Measurements from ENCODE around the gene MEGF6. TPM values are rescaled to one million over a fixed set of nuclear protein-coding genes. Genes with fewer than 3 reads are reported as not detected.

Gene MEGF6
- total and polyA plus RNA-seq, 2 of the 8 experiments (the other 6 are each of a cell fraction or from before 2014, with no cell fraction given) = 4.1 to 14.8 TPM

DNA sequence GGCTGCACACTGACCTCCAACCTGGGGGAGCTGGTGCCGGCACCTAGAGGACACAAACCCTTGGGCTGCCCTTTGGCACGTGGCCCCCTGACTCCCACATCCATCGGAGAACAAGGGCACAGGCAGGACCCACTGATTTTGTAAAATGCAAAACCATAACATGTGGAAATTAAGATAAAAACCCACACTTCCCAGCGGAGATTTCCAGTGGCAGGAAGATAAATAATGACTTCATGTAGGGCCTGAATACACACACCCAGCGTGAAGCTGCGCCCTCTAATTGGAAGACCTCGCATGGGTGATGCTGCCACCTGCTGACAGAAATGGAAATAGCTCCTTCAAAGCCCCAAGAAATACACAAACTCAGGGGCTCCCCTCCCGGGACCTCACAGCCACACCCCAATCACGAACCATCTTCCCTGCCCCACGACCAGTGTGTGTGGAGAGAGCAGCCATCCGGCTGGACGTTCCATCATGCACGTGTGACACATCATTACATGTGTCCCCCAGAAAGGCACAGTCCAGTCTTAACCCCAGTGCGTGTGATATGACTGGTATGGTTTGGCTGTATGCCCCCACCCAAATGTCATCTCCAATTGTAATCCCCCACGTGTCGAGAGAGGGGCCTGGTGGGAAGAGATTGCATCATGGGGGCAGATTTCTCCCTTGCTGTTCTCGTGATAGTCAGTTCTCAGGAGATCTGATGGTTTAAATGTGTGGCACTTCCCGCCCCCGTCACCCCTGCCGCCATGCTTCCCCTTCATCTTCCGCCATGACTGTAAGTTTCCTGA is 7.8 kb upstream of the MEGF6 start (continued):
- TF ChIP-seq SAP30 (IDR thresholded peaks at IDR 0.05; ENCODE audit: insufficient read depth, insufficient replicate concordance, low read length) (no peak), SIN3A (conservative IDR thresholded peaks at IDR 0.05 in 1 of 2, IDR thresholded peaks at IDR 0.05 in 1 of 2; ENCODE audit: low read depth in 1 of 2, low read length in 2 of 2) (no peak; a peak in 1 of 4 replicates), CREB1 (IDR thresholded peaks at IDR 0.05) (no peak), RXRA (IDR thresholded peaks at IDR 0.05; ENCODE audit: insufficient read depth, low read depth, low read length) (no peak), CHD1 (IDR thresholded peaks at IDR 0.05; ENCODE audit: low read depth, low read length) (no peak), NRF1 (IDR thresholded peaks at IDR 0.05; ENCODE audit: low read depth, low read length) (no peak), SP4 (IDR thresholded peaks at IDR 0.05; ENCODE audit: low read length) (no peak), CTBP2 (IDR thresholded peaks at IDR 0.05; ENCODE audit: borderline replicate concordance, insufficient read depth, insufficient read length, low read length) (no peak), ZNF274 (IDR thresholded peaks at IDR 0.05; ENCODE audit: borderline replicate concordance, extremely low read depth, low read length) (no peak), RAD21 (IDR thresholded peaks at IDR 0.05 in 1 of 2, conservative IDR thresholded peaks at IDR 0.05 in 1 of 2; ENCODE audit: low read depth in 2 of 2, low read length in 2 of 2) (peak; percentile 63 to 75), NANOG (IDR thresholded peaks at IDR 0.05; ENCODE audit: insufficient read depth, low read depth, low read length, poor library complexity, severe bottlenecking) (no peak), SP1 (IDR thresholded peaks at IDR 0.05; ENCODE audit: low read depth, low read length) (no peak), KDM1A (IDR thresholded peaks at IDR 0.05; ENCODE audit: borderline replicate concordance, low read length) (no peak), KDM4A (IDR thresholded peaks at IDR 0.05; ENCODE audit: low read depth, low read length, severe bottlenecking) (no peak), SP2 (IDR thresholded peaks at IDR 0.05; ENCODE audit: low read length) (no peak), CHD2 (IDR thresholded peaks at IDR 0.05; ENCODE audit: low read length) (no peak)
- TF ChIP-seq, protein P1, sequence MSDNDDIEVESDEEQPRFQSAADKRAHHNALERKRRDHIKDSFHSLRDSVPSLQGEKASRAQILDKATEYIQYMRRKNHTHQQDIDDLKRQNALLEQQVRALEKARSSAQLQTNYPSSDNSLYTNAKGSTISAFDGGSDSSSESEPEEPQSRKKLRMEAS (IDR thresholded peaks at IDR 0.05) = peak; percentile 39; the same call in 1 of the 2 replicates
- TF ChIP-seq, protein P2, sequence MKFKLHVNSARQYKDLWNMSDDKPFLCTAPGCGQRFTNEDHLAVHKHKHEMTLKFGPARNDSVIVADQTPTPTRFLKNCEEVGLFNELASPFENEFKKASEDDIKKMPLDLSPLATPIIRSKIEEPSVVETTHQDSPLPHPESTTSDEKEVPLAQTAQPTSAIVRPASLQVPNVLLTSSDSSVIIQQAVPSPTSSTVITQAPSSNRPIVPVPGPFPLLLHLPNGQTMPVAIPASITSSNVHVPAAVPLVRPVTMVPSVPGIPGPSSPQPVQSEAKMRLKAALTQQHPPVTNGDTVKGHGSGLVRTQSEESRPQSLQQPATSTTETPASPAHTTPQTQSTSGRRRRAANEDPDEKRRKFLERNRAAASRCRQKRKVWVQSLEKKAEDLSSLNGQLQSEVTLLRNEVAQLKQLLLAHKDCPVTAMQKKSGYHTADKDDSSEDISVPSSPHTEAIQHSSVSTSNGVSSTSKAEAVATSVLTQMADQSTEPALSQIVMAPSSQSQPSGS (IDR thresholded peaks at IDR 0.05; ENCODE audit: low read length) = no peak
- TF ChIP-seq, protein P3, sequence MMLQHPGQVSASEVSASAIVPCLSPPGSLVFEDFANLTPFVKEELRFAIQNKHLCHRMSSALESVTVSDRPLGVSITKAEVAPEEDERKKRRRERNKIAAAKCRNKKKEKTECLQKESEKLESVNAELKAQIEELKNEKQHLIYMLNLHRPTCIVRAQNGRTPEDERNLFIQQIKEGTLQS (IDR thresholded peaks at IDR 0.05; ENCODE audit: insufficient read depth, low read depth, low read length) = no peak

All from H1 (cell line).